Muscle of arm (tissue), 12 donors: ENCODE results near the gene AASDH. TPM values are rescaled to one million over a fixed set of nuclear protein-coding genes. Genes with fewer than 3 reads are reported as not detected.
"Not testable (repeated sequence)": the region's sequence is repeated elsewhere in the genome, so short reads cannot be mapped to it uniquely, and the experiment has no call there.

ENCODE experiments used
- DNase-seq: peaks from one replicate; pipeline ENCODE4 v3.0.0-alpha.2; 2013
- polyA plus RNA-seq, 12 donors: library from polyadenylated mRNA; unstranded; fragments of 120-200 nt; gene quantifications; one replicate each; pipeline ENCODE4 v1.2.1, GENCODE V29; 2013; ENCODE audit not compliant: insufficient read length in 12 of 12

AASDH gene
- polyA plus RNA-seq, 12 donors = 5.9 to 22.0 (median 12.9) TPM; not detected in 1

- no peak for DNase-seq
Observed at GRCh38 chr4:56400560-56400959, 13.3 kb upstream of the AASDH start.

GRCh38 chr4:56391270-56391669, 4.0 kb upstream of the AASDH start:
- no peak for DNase-seq

- no peak for DNase-seq
Observed at GRCh38 chr4:56389558-56389957, 2.3 kb upstream of the AASDH start.

- DNase-seq = peak; percentile 15
Observed at GRCh38 chr4:56388306-56388705, 1.0 kb upstream of the AASDH start.

GRCh38 chr4:56386091-56386490, 1.2 kb downstream of the AASDH start:
- no peak for DNase-seq

GRCh38 chr4:56375458-56375857, 11.8 kb downstream of the AASDH start:
- DNase-seq = no peak

- no peak for DNase-seq
Observed at GRCh38 chr4:56374956-56375355, 12.3 kb downstream of the AASDH start.

- DNase-seq = no peak
Observed at GRCh38 chr4:56372774-56373173, 14.5 kb downstream of the AASDH start.

- no peak for DNase-seq
Observed at GRCh38 chr4:56371426-56372220, 15.7 kb downstream of the AASDH start.

- DNase-seq = no peak
Observed at GRCh38 chr4:56370377-56370776, 16.9 kb downstream of the AASDH start.

GRCh38 chr4:56362981-56363380, 24.3 kb downstream of the AASDH start:
- not testable (repeated sequence) for DNase-seq

- no peak for DNase-seq
Observed at GRCh38 chr4:56360071-56360470, 27.2 kb downstream of the AASDH start.

- DNase-seq = no peak
Observed at GRCh38 chr4:56356650-56357049, 30.6 kb downstream of the AASDH start.

- no peak for DNase-seq
Observed at GRCh38 chr4:56348576-56348975, 38.7 kb downstream of the AASDH start.

GRCh38 chr4:56345458-56345857, 41.8 kb downstream of the AASDH start:
- no peak for DNase-seq

- DNase-seq = no peak
Observed at GRCh38 chr4:56342746-56343145, 44.5 kb downstream of the AASDH start.

GRCh38 chr4:56330691-56331090, 56.6 kb downstream of the AASDH start:
- no peak for DNase-seq

- DNase-seq = no peak
Observed at GRCh38 chr4:56326363-56326762, 60.9 kb downstream of the AASDH start.

- DNase-seq = no peak
Observed at GRCh38 chr4:56324011-56324610, 63.2 kb downstream of the AASDH start.

- DNase-seq = peak; percentile 43
Observed at GRCh38 chr4:56323327-56323726, 64.0 kb downstream of the AASDH start.

GRCh38 chr4:56321251-56321650, 66.0 kb downstream of the AASDH start:
- peak; percentile 28 for DNase-seq

- no peak for DNase-seq
Observed at GRCh38 chr4:56320293-56320692, 67.0 kb downstream of the AASDH start.

GRCh38 chr4:56318555-56318954, 68.7 kb downstream of the AASDH start:
- no peak for DNase-seq

- peak; percentile 66 for DNase-seq
Observed at GRCh38 chr4:56317749-56318148, 69.5 kb downstream of the AASDH start.
